ENCODE measurements around the gene ADAR.

ADAR gene

DNA sequence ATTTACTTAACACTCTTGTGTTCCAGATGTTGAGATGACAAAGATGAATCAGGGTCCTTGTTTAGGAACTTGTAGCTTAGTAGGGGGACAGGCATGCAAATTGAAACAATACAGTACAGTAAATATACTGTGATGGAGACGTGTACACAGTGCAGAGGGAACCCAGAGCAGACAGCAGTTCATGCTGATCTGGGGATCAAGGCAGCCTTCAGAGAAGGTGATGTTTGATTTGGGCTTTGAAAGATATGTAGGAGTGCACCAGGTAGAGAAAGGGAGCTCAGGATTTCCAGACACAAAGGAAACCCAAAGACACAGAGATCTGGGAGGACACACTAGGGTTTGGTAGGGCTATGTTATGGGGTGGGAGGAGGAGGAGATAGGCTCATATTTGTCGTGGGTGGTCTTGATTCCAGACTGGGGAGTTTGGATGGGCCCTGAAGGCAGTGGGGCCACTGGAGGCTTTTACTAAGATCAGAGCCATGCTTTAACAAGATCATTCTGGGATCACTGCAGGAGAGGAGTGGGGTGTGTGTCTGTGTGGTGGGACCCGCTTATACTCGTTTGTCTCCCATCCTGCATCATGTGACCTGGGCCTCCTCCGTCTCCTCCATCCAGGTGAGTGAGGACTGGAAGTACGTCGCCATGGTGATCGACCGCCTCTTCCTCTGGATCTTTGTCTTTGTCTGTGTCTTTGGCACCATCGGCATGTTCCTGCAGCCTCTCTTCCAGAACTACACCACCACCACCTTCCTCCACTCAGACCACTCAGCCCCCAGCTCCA is 32.6 kb downstream of the ADAR start:
- DNase-seq (ENCODE audit: low read depth) = no peak
- TF ChIP-seq, protein P1, sequence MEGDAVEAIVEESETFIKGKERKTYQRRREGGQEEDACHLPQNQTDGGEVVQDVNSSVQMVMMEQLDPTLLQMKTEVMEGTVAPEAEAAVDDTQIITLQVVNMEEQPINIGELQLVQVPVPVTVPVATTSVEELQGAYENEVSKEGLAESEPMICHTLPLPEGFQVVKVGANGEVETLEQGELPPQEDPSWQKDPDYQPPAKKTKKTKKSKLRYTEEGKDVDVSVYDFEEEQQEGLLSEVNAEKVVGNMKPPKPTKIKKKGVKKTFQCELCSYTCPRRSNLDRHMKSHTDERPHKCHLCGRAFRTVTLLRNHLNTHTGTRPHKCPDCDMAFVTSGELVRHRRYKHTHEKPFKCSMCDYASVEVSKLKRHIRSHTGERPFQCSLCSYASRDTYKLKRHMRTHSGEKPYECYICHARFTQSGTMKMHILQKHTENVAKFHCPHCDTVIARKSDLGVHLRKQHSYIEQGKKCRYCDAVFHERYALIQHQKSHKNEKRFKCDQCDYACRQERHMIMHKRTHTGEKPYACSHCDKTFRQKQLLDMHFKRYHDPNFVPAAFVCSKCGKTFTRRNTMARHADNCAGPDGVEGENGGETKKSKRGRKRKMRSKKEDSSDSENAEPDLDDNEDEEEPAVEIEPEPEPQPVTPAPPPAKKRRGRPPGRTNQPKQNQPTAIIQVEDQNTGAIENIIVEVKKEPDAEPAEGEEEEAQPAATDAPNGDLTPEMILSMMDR (IDR thresholded peaks at IDR 0.05; ENCODE audit: low read depth, low read length, missing control alignments) = no peak
- H3K4me3 ChIP-seq (ENCODE audit: low read depth, low read length) = no peak overlapping the region

DNA sequence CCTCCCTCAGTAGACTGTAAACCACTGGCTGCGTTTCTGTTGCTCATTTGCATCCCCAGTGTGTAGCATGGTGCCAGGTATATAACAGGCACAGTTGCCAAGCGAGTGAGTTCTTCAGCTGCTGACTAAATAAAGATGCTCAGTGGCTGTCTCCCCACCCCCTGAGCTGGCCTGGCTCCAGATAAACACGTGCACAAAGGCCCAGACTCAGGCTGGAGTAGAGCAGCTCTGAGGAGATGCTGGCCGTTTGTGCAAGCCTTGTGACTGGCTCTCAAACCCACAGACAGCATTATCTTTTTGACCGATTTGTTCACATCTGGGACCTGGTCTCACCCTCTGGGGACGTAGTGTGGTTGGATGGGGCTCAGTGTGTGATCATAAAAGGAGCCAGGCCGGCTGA is 33.3 kb downstream of the ADAR start:
- DNase-seq (ENCODE audit: low read depth) = no peak
- TF ChIP-seq, protein P1 (IDR thresholded peaks at IDR 0.05; ENCODE audit: low read depth, low read length, missing control alignments) = no peak
- no peak overlapping the region for H3K4me3 ChIP-seq (ENCODE audit: low read depth, low read length)

- H3K4me3 ChIP-seq (ENCODE audit: low read depth, low read length) = no peak overlapping the region
- TF ChIP-seq, protein P1 (IDR thresholded peaks at IDR 0.05; ENCODE audit: low read depth, low read length, missing control alignments) = no peak
- no peak for DNase-seq (ENCODE audit: low read depth)
Observed at GRCh38 chr1:154573168-154573510, 34.8 kb downstream of the ADAR start.

- TF ChIP-seq, protein P1 (IDR thresholded peaks at IDR 0.05; ENCODE audit: low read depth, low read length, missing control alignments) = no peak
- no peak overlapping the region for H3K4me3 ChIP-seq (ENCODE audit: low read depth, low read length)
- no peak for DNase-seq (ENCODE audit: low read depth)
Observed at GRCh38 chr1:154572468-154573167, 35.4 kb downstream of the ADAR start.

GRCh38 chr1:154571964-154572288 is 36.1 kb downstream of the ADAR start:
- DNase-seq (ENCODE audit: low read depth) = no peak
- TF ChIP-seq, protein P1 (IDR thresholded peaks at IDR 0.05; ENCODE audit: low read depth, low read length, missing control alignments) = no peak
- no peak overlapping the region for H3K4me3 ChIP-seq (ENCODE audit: low read depth, low read length)

DNA sequence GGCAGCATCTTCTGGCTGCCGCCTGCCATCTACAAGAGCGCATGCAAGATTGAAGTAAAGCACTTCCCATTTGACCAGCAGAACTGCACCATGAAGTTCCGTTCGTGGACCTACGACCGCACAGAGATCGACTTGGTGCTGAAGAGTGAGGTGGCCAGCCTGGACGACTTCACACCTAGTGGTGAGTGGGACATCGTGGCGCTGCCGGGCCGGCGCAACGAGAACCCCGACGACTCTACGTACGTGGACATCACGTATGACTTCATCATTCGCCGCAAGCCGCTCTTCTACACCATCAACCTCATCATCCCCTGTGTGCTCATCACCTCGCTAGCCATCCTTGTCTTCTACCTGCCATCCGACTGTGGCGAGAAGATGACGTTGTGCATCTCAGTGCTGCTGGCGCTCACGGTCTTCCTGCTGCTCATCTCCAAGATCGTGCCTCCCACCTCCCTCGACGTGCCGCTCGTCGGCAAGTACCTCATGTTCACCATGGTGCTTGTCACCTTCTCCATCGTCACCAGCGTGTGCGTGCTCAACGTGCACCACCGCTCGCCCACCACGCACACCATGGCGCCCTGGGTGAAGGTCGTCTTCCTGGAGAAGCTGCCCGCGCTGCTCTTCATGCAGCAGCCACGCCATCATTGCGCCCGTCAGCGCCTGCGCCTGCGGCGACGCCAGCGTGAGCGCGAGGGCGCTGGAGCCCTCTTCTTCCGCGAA is 36.6 kb downstream of the ADAR start:
- TF ChIP-seq, protein P1 (IDR thresholded peaks at IDR 0.05; ENCODE audit: low read depth, low read length, missing control alignments) = no peak
- DNase-seq (ENCODE audit: low read depth) = no peak
- H3K4me3 ChIP-seq (ENCODE audit: low read depth, low read length) = no peak overlapping the region

Measured in GM12864 (cell line).